HL-60/S4 treated with retinoic acid at 250 ng/mL for 4 days and 3 days (cell line): ENCODE data around the gene TDG.

Source experiments
- in situ Hi-C: fragments of 300-500 bp; cut with MboI; formaldehyde crosslinking; loops from 2 replicates; pipeline ENCODE4 v1.7.0; 2022; ENCODE audit warnings: low sequenced_read_pairs

The TDG gene

DNA sequence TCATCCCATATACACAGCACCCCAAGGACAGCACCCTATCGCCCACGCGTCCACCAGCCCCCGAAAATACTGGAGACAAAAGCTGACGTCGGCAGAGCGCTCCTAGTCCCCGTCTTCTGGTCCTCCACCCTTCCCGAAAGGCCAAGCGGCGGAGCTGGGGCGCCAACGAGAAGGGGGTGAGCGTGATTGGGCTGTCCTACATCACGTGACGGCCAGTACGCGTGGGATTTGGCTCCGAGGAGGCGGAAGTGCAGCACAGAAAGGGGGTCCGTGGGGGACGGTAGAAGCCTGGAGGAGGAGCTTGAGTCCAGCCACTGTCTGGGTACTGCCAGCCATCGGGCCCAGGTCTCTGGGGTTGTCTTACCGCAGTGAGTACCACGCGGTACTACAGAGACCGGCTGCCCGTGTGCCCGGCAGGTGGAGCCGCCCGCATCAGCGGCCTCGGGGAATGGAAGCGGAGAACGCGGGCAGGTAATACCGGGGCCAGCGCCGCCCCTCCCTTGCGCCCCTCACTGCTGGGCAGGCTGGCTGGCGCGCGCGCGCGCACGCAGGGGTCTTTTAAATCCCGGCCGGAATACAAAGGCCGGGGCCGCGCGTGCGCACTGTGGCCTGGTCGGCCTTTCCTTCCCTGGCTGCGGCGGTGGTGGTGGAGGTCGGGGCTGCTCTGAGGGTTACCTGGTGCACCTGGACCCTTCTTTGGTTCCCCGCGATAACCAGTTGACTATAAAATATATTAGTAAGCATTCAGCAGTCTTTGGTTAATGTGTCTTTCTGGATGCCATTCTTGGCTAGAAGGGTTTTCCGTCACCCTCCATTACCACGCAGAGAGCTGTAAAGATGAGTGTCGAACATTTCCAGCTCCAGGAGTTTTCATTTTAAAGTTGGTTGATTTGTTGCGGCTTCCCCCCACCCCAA, at the start of gene TDG:
TSS of gene TDG (plus strand) at position 283 of the 915 bp plus-strand sequence. CDS start at position 449, 166 bp downstream.
- in situ Hi-C loops: no loop called here

DNA sequence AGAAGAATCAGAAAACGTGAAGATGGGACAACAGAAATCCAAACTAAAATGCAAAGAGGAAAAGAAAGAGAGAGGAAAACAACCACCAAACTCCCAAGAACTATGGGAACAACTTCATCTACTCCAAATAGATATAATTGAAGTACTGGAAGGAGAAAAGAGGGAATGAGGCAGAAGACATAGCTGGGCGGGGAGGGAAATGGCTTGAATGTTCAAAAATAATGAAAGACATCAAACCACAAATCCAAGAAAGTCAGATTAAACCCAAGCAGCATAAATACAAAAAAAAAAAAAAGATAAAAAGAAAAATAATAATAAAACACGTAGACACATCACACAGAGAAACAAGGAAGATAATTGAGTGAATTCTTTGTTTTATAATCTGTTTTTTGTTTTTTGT, 47.8 kb upstream of the TDG start:
- in situ Hi-C loops: no loop called here

DNA sequence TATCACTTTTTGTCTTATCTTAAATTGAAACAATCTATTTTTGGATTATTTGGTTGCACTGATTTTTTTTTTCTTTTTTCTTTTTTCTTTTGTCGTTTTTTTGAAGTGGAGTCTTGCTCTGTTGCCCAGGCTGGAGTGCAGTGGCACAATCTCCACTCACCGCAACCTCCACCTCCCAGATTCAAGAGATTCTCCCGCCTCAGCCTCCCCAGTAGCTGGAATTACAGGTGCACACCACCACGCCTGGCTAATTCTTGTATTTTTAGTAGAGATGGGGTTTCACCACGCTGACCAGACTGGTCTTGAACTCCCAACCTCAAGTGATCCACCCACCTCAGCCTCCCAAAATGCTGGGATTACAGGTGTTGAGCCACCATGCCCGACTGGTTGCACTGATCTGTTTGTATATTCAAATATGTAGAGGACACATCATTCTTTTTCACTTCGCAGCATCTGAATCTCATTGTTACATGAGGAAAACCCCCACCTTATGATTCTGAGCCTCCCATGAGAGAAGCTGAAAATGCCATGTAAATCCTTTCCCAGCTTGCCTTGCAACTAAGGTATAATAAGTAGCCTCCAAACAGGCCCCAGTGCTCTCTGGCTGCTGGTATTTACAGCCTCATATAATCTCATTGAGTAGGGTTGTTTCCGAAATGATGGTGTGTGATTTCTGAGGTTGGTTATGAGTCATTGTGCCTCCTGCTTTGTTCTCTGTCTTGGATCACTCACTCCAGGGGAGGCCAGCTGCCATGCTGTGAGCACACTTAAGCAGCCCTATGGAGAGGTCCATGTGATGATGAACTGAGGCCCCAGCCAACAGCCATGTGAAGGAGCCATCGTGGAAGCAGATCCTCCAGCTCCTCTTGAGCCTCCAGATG, 40.7 kb upstream of the TDG start:
- in situ Hi-C loops: no loop called here

DNA sequence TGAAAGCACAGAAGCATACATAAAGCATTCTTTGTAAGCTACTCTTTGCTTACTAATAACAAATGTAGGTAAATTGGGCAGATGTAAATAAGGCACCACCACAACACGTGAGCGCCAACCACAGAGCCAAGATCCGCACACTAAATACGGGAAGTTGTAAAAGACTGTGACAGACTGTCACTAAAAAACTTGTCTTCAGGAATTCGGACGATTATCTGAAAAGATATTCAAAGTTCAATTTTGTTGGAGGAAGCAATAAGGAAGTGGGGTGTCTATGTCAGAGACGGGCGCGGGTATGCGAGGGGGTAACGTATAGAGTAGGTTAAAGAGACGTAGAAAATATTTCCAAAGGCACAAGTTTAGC, 37.0 kb upstream of the TDG start:
- in situ Hi-C loops: no loop called here

DNA sequence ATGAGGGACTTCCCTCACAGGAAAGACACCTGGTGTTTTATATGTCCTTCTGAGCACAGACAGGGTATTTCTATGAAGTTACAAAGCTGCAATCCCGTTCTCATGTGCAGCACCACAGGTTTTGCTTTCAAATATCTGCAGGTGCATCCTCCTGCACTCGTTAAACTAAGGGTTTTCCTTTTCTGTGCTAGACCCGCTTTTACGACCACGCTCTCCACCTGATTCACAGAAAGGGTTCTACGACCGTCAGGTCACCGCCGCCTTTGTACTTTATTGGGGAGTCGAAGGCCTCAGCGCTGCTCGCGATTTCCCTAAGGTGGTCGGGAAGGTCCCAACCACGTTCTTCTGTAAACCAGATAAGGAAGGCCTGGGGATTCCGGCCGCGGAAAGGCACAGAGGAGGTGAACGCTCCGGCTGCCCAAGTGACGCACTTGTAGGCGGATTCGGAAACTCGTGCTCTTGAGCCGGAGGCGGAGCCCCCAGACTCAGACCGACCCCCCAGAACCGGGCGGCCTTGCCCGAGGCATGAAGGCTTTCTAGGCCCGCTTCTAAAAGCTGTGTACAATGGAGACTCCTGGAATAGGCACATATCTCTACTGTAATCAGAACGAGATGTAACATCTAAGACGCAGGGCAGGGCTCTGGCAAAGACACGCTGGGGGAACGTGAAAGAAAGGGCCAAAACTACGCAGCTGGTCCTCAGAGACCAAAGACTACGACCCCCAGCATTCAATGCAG, 36.5 kb upstream of the TDG start:
- in situ Hi-C loops: no loop called here

DNA sequence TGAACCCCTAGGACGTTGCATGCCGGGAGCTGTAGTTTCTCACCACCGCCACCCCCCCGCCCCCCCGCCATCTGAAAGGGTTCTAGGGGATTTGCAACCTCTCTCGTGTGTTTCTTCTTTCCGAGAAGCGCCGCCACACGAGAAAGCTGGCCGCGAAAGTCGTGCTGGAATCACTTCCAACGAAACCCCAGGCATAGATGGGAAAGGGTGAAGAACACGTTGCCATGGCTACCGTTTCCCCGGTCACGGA, 36.0 kb upstream of the TDG start:
- in situ Hi-C loops: no loop called here

DNA sequence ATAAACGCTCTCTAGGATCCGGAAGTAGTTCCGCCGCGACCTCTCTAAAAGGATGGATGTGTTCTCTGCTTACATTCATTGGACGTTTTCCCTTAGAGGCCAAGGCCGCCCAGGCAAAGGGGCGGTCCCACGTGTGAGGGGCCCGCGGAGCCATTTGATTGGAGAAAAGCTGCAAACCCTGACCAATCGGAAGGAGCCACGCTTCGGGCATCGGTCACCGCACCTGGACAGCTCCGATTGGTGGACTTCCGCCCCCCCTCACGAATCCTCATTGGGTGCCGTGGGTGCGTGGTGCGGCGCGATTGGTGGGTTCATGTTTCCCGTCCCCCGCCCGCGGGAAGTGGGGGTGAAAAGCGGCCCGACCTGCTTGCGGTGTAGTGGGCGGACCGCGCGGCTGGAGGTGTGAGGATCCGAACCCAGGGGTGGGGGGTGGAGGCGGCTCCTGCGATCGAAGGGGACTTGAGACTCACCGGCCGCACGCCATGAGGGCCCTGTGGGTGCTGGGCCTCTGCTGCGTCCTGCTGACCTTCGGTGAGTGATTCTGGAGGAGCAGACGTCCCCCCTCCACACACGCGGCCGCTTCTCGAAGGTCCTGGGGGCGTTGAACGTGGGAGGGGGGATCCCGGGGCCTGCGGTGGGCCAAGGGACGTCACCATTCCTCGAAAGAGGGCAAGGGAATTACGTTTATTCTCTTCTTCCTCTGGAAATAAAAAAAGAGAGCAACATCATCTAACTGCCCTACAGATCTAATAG, 35.5 kb upstream of the TDG start, which contains the start of gene HSP90B1:
TSS of gene HSP90B1 (plus strand) at position 377 of the 753 bp plus-strand sequence. CDS start at position 483, 106 bp downstream.
- in situ Hi-C loops: no loop called here

DNA sequence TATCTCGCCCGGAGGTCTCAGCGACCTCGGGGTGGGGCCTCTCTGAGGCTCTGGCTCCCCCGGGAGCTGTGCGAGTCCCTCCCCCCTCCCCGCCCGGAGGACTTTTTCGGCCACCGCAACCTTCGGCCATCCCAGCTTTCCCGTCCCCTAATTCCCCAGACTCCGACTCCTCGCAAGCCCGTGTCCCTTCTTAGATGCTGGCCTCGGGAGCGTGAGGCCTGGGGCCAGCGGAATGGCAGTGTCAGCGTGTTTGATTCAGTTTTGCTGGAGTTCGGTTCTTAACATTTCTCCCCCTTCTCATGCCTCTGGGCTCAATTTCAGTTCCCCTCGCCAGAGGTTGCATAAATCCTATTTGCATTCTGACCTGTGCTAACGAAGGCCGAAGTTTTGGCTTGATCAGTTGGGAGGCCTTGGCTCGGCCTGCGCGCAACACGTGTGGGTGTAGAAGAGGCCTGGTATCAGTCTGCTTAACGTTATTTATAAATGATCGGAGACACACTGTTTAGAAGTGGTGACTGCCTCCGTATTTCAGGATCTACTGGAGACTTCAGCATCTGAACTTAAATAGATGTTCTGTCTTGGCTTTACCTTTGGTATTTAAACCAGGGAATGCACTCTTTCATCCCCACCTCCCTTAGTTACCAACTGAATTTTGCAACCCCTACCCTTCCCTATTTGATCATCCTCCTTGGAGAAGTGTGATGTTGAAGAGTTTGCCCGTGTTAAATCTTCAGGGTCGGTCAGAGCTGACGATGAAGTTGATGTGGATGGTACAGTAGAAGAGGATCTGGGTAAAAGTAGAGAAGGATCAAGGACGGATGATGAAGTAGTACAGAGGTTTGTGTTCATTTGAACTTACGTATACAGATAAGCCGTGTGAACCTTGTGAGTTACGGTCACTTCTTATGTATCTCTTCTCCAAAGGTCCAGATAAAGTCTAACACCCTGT, 34.6 kb upstream of the TDG start:
- in situ Hi-C loops: no loop called here

DNA sequence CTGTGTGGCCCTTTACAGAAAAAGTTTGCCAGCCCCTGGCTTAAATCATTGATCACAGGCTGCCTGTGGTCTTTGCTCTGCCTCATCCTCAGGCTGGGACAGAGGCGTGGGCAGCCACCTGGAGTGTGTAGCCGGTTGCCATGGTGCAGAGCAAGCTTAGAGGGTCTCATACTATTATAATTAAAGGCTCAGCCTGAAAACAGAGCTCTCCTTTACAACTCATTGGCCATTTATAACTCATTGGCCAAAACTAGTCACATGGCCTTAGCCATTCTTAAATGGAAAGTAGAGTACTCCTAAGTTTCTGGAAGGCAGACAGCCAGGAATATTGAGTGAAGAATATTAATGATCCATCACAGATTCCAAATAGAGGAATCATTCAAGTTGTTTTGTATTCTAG, 32.4 kb upstream of the TDG start:
- in situ Hi-C loops: no loop called here

DNA sequence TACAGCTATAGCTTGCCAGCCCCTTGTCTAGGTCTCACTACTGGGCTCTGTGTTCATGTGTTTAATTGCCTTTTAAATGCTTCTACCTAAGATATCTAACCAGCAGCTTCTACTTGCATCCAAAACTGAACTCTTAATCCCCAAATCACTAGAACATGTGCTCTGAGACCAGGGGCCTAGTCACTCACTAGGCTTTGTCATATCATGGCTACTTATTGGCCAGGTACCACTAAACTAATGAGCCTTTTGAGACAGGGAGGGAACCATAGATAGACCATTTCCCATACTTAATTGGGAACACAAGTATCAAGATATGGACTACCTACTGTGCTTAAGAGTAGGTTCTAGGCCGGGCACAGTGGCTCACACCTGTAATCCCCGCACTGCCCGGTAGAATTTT, 29.0 kb upstream of the TDG start:
- in situ Hi-C loops: no loop called here

DNA sequence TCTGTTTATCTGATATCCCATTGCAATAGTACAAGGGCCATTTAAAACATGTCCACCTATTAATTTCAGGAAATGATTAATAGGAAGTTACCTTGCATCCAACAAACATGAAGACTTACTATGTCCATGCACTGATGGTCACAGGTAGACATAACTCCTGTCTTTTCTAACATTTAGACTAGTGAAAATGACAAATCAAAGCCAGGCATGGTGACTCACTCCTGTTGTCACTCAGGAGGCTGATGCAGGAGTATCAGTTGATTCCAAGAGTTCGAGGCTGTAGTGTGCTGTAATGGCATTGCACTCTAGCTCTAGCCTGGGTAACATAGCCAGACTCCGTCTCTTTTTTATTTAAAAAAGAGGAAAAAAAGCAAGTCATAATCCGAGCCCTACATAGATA, 20.7 kb upstream of the TDG start:
- in situ Hi-C loops: no loop called here

DNA sequence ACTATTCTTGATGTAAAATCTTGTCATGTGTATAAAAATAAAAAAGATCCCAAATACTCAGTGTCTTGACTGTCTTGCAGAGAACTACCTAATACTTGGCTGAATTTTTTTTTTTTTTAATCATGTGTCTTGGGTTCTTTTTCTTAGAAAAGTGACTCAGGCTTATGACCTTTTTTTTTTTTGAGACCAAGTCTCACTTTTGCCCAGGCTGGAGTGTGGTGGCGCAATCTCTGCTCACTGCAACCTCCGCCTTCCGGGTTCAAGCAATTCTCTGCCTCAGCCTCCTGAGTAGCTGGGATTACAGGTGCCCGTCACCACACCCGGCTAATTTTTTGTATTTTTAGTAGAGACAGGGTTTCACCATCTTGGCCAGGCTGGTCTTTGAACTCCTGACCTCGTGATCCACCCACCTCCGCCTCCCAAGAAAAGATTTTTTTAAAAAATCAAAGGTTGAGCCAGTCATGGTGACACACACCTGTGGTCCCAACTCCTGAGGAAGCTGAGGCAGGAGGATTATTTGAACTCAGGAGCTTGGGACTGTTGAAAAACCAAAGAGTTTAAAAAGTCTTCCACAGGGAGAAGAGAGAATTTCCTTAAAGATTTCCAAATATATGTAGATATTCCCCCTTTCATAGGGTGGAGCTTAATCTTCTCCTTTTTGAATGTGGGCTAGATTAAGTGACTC, 17.7 kb upstream of the TDG start:
- in situ Hi-C loops: no loop called here

DNA sequence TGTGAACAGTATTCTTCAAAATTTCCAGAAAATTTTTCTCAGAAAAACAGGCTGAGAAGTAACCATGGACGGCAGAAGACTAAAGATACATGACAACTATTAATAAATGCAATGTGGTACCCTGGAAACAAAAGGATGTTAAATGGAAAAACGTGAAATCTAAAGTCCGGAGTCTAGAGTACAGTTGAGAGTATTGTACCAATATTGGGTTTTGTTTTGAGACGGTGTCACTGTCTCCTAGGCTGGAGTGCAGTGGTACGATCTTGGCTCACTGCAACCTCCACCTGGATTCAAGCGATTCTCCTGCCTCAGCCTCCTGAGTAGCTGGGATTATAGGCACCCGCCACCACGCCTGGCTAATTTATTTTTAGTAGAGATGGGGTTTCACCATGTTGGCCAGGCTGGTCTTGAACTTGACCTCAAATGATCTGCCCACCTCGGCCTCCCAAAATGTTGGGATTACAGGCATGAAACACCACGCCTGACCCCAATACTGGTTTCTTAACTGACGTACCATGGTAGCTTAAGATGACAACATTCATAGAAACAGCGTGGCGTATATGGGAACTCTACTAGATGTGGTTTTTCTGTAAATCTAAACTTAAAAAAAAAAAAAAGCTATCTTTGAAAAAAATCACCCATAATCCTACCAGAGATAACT, 16.8 kb upstream of the TDG start:
- in situ Hi-C loops: no loop called here

DNA sequence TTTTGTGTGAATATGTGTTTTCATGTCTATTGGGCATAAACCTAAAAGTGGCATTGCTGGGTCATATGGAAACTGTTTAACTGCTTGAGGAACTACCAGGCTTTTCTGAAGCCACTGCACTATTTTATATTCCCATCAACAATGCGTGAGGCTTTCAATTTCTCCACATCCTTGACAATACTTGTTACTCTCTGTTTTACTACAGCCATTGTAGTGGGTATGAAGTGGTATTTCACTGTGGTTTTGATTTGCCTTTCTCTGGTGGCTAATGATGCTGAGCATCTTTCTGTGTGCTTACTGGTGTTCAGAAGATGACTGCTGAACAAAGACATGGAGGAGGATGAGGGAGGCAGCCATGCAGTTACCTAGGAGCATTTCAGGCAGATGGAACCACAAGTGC, 13.2 kb upstream of the TDG start:
- in situ Hi-C loops: no loop called here

DNA sequence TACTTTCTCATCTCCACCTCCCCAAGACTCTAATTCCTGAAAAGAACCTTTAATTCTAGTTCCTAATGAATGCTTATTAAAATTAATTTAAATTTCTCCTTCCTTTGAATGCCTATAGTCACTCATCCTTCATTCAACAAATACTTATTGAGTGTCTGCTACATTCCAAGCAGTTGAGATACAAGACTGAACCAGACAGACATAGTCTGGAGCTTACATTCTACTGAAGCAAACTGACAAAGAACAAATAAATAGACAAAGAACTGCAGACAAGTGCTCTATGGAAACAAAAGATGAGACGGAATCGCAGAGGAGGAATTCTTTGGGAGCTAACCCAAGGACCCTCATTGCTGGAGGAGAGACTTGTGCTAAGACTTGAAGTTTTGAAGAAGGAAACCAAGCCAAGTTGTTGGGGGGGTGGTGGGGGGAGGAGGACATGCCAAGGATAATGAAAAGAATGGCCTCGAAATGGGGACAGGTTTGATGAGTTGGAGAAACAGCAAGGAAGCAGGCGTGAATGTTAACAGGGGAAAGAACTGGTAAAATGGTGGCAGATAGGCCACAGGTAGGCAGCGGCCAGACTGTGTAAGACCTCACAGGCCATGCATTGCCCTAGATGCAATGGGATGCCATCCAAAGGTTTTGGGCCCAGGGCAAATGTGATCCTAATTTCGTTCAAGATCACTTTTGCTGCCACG, 9.7 kb upstream of the TDG start:
- in situ Hi-C loops: no loop called here

DNA sequence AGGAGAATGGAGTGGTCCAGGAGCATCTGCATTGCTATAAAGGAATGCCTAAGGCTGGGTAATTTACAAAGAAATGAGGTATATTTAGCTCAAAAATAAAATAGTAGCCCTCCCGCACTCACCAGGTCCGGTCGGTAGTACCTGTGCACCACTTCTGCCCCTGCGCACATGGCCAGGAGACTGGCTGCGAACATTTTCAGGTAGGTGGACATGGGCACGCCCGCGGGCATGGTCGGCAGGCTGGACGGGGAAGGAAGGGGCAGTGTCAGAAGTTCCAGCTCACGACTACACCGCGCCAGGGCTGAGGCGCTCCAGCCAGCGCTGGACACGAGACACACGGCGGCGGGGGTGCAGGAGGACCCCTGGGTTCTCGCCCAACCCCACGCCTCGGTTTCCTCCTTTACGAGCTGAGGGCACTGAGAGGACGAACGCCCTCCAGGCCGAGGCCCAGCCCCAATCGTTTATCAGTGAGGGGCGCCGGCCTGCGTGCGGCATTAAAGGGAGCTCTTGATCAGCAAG, 9.1 kb upstream of the TDG start:
- in situ Hi-C loops: no loop called here

DNA sequence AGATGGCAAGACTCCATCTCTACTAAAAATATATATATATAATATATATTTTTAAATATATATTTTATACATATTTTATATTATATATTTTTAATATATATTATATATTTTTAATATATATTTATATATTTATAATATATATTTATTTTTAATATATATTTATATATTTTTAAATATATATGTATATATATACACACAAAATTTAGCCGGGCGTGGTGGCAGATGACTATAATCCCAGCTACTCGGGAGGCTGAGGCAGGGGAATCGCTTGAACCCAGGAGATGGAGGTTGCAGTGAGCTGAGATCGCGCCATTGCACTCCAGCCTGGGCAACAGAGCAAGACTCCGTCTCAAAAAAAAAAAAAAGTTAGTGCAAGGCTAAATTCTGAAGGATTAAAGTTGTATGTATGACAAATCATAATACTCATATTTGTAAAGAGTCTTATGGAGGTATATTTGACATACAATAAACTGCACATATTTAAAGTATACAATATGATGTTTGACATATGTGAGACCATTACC, 7.7 kb upstream of the TDG start:
- in situ Hi-C loops: no loop called here
